HS-27A (cell line): Measurements from ENCODE around the gene TMEM59.
A peak's percentile ranks its signal among the peaks of the same experiment; 100 is the strongest.
"Not testable (repeated sequence)": the region's sequence is repeated elsewhere in the genome, so short reads cannot be mapped to it uniquely, and the experiment has no call there.

ENCODE experiments used
- DNase-seq: peaks from one replicate; pipeline ENCODE4 v3.0.0-alpha.2; 2012; ENCODE audit warnings: low read depth, missing footprints

TMEM59 gene

GRCh38 chr1:54052934-54053744, at the start of gene TMEM59, which contains the start of gene TCEANC2:
TSS of gene TMEM59 (minus strand) at chr1:54053204. CDS start at chr1:54053188, 16 bp downstream.
TSS of gene TCEANC2 (plus strand) at chr1:54053608. CDS start at chr1:54054423, 815 bp downstream.
- DNase-seq = peak; percentile 98

- no peak for DNase-seq
Observed at GRCh38 chr1:54100500-54100899, 47.5 kb upstream of the TMEM59 start.

- DNase-seq = no peak
Observed at GRCh38 chr1:54099061-54099610, 46.1 kb upstream of the TMEM59 start.

- DNase-seq = no peak
Observed at GRCh38 chr1:54096877-54097240, 43.9 kb upstream of the TMEM59 start.

- DNase-seq = no peak
Observed at GRCh38 chr1:54096227-54096876, 43.3 kb upstream of the TMEM59 start.

GRCh38 chr1:54095546-54096226, 42.7 kb upstream of the TMEM59 start:
- DNase-seq = no peak

- not testable (repeated sequence) for DNase-seq
Observed at GRCh38 chr1:54094730-54095105, 41.7 kb upstream of the TMEM59 start.

GRCh38 chr1:54094001-54094729, 41.2 kb upstream of the TMEM59 start:
- no peak for DNase-seq

- DNase-seq = no peak
Observed at GRCh38 chr1:54091666-54092065, 38.7 kb upstream of the TMEM59 start.

- DNase-seq = no peak
Observed at GRCh38 chr1:54088385-54088784, 35.4 kb upstream of the TMEM59 start.

- DNase-seq = no peak
Observed at GRCh38 chr1:54086754-54087153, 33.8 kb upstream of the TMEM59 start.

- no peak for DNase-seq
Observed at GRCh38 chr1:54084794-54085193, 31.8 kb upstream of the TMEM59 start.

- peak; percentile 31 for DNase-seq
Observed at GRCh38 chr1:54081306-54082270, 28.6 kb upstream of the TMEM59 start.

GRCh38 chr1:54080598-54081049, 27.6 kb upstream of the TMEM59 start:
- no peak for DNase-seq

GRCh38 chr1:54077359-54077758, 24.4 kb upstream of the TMEM59 start:
- DNase-seq = no peak

- no peak for DNase-seq
Observed at GRCh38 chr1:54070171-54070837, 17.3 kb upstream of the TMEM59 start.

GRCh38 chr1:54069791-54070170, 16.8 kb upstream of the TMEM59 start:
- DNase-seq = no peak

GRCh38 chr1:54064299-54064698, 11.3 kb upstream of the TMEM59 start:
- DNase-seq = no peak

GRCh38 chr1:54054438-54054749, 1.4 kb upstream of the TMEM59 start:
- DNase-seq = no peak

- DNase-seq = no peak
Observed at GRCh38 chr1:54053745-54054437, 887 bp upstream of the TMEM59 start.
